GM21723 (cell line): ENCODE data around the gene GEMIN7.

Experiments used
- ATAC-seq: cut with Tn5 transposase; IDR thresholded peaks from one replicate; pipeline ENCODE4 v1.9.1; 2021; ENCODE audit warnings: mild to moderate bottlenecking, moderate library complexity; ENCODE audit not compliant: unreplicated experiment

Gene GEMIN7

GRCh38 chr19:45059258-45059965, 19.6 kb upstream of the GEMIN7 start:
- no peak for ATAC-seq

- no peak for ATAC-seq
Observed at GRCh38 chr19:45061965-45062364, 17.1 kb upstream of the GEMIN7 start.

DNA sequence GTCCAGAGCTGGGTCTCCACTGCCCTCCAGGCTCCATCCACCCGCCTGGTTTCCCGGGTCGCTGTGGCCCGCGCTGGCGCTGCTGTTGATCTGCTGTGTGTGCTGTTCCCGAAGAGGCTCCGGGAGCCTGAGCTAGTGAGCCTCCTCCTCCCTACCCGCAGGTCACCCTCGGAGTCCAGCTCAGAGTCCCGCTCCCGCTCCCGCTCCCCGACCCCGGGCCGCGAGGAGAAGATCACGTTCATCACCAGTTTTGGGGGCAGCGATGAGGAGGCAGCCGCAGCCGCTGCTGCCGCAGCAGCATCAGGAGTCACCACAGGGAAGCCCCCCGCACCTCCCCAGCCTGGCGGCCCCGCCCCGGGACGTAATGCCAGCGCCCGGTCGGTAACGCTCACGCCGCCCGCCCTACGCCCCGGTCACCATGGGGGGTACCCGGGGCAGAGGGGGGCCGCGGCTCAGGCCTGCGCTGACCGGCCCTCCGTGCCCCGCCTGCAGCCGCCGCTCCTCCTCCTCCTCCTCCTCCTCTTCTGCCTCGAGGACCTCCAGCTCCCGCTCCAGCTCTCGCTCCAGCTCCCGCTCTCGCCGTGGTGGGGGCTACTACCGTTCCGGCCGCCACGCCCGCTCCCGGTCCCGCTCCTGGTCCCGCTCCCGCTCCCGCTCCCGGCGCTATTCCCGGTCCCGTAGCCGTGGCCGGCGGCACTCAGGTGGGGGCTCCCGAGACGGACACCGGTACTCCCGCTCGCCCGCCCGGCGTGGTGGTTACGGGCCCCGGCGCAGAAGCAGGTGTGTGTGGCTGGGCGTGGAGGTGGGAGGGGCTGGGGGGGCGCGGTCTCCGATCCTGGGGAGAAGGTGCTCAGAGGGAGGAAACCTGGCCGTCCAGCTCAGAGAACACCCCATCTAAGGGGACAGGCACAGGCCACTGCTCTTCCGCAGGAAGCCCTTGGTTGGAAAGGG, 14.9 kb upstream of the GEMIN7 start:
- no peak for ATAC-seq

DNA sequence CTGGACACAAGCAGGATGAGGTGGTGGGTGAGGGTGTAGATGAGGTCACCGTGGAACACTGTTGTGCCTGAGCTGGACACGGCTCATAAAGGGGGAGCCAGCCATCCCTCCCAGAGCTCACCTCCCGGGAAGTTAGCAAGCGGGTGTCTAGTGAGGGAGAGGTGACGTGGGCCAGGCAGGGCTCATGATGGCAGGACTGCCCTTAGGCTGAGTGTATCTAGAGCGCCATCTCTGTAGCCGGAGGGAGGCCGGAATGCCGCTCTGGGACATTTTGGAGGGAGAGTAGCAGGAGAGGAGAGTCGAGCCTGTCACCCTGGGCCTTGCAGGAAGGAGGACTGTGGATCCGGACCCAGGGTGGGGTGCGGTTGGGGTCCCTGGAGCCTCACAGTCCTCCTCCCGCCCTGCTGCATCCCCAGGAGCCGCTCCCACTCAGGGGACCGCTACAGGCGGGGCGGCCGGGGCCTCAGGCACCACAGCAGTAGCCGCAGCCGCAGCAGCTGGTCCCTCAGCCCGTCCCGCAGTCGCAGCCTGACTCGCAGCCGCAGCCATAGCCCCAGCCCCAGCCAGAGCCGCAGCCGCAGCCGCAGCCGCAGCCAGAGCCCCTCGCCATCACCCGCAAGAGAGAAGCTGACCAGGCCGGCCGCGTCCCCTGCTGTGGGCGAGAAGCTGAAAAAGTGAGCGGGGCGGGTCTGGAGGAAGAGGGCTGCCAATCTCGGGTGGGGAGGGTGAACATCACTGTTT, 12.0 kb upstream of the GEMIN7 start:
- ATAC-seq = no peak

- ATAC-seq = no peak
Observed at GRCh38 chr19:45068041-45068440, 11.0 kb upstream of the GEMIN7 start.

DNA sequence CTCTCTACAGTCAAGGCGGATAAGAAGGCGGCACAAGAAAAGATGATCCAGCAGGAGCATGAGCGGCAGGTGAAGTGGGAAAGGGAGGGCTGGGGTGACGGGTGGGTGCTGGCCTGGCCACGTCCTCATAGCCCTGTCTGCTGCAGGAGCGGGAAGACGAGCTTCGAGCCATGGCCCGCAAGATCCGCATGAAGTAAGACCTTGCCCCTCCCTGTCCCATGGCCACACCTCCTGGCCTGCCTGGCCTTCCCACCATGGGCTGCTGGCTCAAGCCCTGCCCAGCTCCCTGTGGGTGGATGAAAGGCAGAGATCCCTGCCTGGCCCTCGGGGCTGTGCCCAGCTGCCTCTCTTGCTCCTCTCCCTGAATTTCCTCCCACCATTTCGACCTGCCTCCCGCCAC, 10.0 kb upstream of the GEMIN7 start:
- ATAC-seq = no peak

DNA sequence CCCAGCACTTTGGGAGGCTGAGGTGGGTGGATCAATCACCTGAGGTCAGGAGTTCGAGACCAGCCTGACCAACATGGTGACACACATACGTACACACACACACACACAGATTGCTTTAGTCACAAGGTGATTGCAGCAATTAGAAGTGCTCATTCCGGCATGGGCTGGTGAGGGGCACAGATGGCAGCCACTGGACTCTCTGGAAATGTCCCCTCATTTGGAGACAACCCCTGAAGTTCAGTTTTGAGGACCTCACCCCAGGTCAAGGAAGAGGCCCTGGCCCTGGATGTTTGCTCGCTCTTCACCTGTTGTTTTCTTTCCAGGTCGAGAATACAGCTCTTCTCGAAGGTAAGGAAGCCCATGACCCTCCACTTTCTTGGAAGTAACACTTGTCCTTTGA, 8.8 kb upstream of the GEMIN7 start:
- ATAC-seq = no peak

- no peak for ATAC-seq
Observed at GRCh38 chr19:45070861-45071544, 8.1 kb upstream of the GEMIN7 start.

DNA sequence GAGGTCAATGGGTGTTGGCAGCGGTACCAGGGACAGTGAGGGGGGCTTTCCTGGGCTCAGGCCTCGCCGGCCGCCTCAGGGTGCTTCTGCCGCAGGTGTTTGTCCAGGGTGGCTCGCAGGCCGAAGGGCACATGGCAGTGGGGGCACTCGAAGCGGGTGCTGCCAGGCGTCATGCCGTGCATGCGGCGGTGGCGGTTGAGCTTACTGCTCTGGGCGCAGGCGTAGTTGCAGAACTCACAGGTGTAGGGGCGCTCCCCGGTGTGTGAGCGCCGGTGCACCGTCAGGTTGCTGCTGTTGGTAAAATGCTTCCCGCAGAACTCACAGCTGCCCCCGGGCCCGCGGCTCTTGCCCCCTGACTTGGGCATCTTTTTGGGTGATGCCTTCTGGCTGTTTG, 7.5 kb upstream of the GEMIN7 start:
- ATAC-seq = no peak

DNA sequence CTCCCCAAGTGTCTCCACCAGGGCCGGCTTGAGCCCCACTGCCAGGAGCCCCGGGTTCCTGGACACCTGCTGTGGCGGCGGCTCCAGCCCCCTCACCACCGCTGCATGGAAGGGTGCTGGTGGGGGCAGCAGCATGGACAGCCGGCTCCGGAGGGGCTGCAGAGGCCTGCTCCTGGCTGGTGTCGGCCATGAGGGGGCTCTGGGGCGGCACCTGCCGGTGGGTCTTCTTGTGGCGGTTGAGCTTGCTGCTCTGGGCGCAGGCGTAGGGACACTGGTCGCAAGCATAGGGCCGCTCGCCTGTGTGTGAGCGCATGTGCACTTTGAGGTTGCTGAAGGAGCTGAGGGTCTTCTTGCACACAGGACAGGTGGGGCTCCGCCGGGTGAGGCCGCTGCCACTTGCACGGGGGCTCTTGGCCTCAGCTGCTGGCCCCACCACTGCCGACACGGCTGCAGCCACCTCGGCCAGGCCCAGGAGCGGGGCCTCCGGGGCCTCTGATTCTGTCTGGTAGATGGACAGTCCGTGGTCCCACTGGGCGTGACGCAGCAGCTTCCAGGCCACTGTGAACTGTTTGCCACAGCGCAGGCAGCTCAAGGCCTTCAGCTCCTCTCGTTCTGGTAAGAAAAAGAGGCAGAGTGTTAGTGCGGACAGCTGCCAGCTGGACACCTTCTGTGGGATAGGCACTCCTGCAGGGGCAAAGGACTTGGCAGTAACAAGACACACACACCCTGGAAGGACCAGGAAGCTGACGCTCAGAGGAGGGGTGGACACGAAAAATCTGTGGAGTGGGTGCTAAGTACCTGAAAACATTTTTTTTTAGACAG, 6.9 kb upstream of the GEMIN7 start:
- no peak for ATAC-seq

GRCh38 chr19:45074744-45075300, 4.2 kb upstream of the GEMIN7 start:
- ATAC-seq = no peak

- ATAC-seq = peak; percentile 57
Observed at GRCh38 chr19:45075301-45076028, 3.6 kb upstream of the GEMIN7 start.

GRCh38 chr19:45076029-45076850, 2.8 kb upstream of the GEMIN7 start, which contains the start of gene ZNF296:
Gene ZNF296, minus strand, starts transcription at chr19:45076478. Its CDS starts 105 bp downstream, at chr19:45076373.
- ATAC-seq = peak; percentile 48

DNA sequence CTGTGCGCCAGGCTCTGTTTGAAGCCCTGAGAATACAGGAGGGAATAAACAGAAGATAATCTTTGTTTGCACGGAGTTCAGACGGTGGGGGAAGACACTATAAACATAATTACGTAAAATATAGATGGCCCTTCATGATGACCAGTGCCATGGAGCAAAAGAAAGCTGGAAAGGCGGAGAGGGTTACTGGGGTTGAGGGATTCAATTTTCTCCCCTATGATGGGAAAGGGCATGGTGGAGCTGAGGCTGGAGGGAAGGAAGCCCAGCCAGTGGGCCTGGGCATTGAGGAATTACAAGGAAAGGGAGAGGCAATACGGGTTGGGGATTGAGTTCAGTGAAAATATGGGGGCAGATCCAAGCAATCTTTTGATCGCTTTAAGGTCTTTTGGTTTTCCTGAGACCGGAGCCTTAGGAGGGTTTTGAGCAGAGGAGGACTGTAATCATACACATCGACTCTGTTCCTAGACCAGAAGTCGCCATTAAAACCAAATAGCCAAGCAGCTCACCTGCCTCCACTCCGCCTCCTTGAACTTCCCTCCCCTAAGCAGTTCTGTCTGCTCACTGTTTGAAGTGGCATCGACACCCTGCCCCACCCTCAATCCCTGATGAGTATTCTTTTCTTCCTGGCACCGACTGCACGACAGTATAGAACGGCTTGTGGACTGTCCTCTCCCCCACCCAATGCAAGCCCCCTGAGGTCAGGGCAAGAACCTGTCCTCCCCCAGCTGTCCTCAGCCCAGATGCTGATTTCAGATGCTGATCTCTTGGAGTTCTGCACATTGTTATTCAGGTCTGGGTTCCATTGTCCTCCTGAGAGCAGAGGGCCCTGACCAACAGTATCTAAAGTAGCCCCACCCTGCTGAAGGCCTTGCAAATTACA, 2.0 kb upstream of the GEMIN7 start:
- ATAC-seq = no peak

- ATAC-seq = no peak
Observed at GRCh38 chr19:45078390-45079062, 534 bp upstream of the GEMIN7 start.

DNA sequence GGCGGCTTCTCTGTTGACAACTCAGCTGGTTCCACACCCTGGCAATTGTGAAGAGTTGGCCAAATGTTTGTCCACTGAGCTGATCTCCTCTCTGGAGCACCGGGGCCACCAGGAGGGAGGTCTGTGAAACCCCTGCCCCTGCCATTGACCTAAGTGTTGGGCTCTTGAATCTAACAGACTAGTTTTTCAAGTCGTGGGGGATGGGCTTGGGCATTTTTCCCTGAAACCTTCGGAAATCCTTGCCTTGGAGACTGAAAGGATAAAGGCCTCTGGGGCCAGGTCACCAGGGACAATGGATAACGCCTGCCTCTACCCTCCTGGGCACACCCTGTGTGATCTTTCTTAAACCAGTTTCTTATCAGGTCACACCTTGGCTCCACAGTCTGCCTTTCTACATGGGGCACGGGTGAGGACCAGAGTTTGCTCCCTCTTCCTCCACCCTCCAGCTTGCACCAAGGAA, 881 bp downstream of the GEMIN7 start:
- ATAC-seq = no peak
